Measurements from ENCODE around the gene AMOTL2.

AMOTL2 gene

GRCh38 chr3:134392336-134392983 is 18.2 kb upstream of the AMOTL2 start:
- DNase-seq (ENCODE audit: low read depth) = no peak
- no peak overlapping the region for H3K4me3 ChIP-seq (ENCODE audit: low read depth, low read length)
- TF ChIP-seq, protein P1, sequence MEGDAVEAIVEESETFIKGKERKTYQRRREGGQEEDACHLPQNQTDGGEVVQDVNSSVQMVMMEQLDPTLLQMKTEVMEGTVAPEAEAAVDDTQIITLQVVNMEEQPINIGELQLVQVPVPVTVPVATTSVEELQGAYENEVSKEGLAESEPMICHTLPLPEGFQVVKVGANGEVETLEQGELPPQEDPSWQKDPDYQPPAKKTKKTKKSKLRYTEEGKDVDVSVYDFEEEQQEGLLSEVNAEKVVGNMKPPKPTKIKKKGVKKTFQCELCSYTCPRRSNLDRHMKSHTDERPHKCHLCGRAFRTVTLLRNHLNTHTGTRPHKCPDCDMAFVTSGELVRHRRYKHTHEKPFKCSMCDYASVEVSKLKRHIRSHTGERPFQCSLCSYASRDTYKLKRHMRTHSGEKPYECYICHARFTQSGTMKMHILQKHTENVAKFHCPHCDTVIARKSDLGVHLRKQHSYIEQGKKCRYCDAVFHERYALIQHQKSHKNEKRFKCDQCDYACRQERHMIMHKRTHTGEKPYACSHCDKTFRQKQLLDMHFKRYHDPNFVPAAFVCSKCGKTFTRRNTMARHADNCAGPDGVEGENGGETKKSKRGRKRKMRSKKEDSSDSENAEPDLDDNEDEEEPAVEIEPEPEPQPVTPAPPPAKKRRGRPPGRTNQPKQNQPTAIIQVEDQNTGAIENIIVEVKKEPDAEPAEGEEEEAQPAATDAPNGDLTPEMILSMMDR (IDR thresholded peaks at IDR 0.05; ENCODE audit: low read depth, low read length, missing control alignments) = no peak
- in situ Hi-C loops (cut with HindIII; ENCODE audit: low sequenced_read_pairs) = no loop called here

- in situ Hi-C loops (cut with HindIII; ENCODE audit: low sequenced_read_pairs) = no loop called here
Observed at GRCh38 chr3:134389865-134390264, 15.6 kb upstream of the AMOTL2 start.

GRCh38 chr3:134388788-134389485 is 14.7 kb upstream of the AMOTL2 start:
- TF ChIP-seq, protein P1 (IDR thresholded peaks at IDR 0.05; ENCODE audit: low read depth, low read length, missing control alignments) = no peak
- in situ Hi-C loops (cut with HindIII; ENCODE audit: low sequenced_read_pairs) = no loop called here
- no peak for DNase-seq (ENCODE audit: low read depth)
- H3K4me3 ChIP-seq (ENCODE audit: low read depth, low read length) = no peak overlapping the region

More at GRCh38 chr3:134389865-134390264, 15.6 kb upstream of the AMOTL2 start:
- H3K4me3 ChIP-seq (ENCODE audit: low read depth, low read length) = no peak overlapping the region
- TF ChIP-seq, protein P1 (IDR thresholded peaks at IDR 0.05; ENCODE audit: low read depth, low read length, missing control alignments) = no peak
- DNase-seq (ENCODE audit: low read depth) = no peak

- DNase-seq (ENCODE audit: low read depth) = no peak
- TF ChIP-seq, protein P1 (IDR thresholded peaks at IDR 0.05; ENCODE audit: low read depth, low read length, missing control alignments) = no peak
- in situ Hi-C loops (cut with HindIII; ENCODE audit: low sequenced_read_pairs) = no loop called here
- H3K4me3 ChIP-seq (ENCODE audit: low read depth, low read length) = no peak overlapping the region
Observed at GRCh38 chr3:134388292-134388691, 14.0 kb upstream of the AMOTL2 start.

DNA sequence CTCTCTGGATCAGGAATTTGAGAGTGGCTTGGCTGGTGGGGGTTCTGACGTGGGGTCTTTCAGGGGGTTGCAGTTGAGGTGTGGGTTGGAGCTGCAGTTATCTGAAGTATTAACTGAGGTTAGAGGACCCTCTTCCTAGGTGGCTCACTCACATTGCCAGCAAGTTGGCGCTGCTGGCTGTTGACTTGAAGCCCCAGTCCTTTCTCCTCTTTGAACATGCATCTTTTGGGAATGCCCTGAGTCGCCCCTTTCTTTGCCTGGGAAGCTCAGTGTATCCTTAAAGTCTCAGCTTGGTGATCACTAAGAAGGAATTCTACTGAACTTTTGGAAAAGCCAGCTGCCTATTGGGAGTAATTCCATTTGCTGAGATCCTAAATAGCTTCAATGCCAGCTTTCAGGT is 13.0 kb upstream of the AMOTL2 start:
- DNase-seq (ENCODE audit: low read depth) = no peak
- TF ChIP-seq, protein P1 (IDR thresholded peaks at IDR 0.05; ENCODE audit: low read depth, low read length, missing control alignments) = no peak
- in situ Hi-C loops (cut with HindIII; ENCODE audit: low sequenced_read_pairs) = no loop called here
- H3K4me3 ChIP-seq (ENCODE audit: low read depth, low read length) = no peak overlapping the region

DNA sequence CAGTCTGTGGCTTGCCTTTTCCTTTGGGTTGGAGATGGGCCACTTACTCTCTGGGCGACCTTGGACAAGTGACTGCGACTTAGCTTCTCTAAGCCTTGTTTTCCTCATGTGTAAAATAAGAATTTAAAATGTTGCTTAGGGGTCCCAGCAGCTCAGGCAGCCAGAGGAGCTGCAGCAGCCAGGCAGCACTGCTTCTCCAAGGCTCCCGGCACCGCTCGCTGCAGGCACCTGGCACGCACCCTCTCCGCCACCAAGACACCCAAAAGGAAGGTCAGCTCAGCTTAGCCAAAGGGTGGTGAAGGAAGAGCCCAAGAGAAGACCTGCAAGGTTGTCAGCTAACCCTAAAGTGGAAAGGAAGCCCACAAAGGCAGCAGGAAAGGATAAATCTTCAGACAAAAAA is 10.7 kb upstream of the AMOTL2 start:
- TF ChIP-seq, protein P1 (IDR thresholded peaks at IDR 0.05; ENCODE audit: low read depth, low read length, missing control alignments) = no peak
- no peak for DNase-seq (ENCODE audit: low read depth)
- no peak overlapping the region for H3K4me3 ChIP-seq (ENCODE audit: low read depth, low read length)
- in situ Hi-C loops (cut with HindIII; ENCODE audit: low sequenced_read_pairs) = no loop called here
